Measurements from ENCODE around the gene SLC24A4.

DNA sequence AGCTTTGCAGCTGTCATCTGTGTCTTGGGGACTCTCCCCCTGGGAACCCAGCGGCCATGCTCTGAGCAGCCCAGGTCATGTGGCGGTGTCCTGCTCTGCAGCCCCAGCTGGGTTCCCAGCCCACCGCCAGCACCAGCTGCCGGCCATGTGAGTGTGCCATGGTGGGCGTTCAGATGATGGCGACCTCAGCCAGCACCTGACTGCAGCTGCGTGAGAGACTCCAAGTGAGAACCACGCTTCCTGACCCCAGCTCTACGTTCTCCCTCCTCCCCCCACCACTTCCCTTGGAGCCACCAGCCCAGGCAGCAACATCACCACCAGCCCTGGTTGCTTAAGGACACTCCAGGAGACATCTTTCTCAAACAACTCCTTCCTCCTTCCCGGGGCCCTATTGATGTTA is 68.8 kb downstream of the SLC24A4 start:
- TF ChIP-seq, protein P1, sequence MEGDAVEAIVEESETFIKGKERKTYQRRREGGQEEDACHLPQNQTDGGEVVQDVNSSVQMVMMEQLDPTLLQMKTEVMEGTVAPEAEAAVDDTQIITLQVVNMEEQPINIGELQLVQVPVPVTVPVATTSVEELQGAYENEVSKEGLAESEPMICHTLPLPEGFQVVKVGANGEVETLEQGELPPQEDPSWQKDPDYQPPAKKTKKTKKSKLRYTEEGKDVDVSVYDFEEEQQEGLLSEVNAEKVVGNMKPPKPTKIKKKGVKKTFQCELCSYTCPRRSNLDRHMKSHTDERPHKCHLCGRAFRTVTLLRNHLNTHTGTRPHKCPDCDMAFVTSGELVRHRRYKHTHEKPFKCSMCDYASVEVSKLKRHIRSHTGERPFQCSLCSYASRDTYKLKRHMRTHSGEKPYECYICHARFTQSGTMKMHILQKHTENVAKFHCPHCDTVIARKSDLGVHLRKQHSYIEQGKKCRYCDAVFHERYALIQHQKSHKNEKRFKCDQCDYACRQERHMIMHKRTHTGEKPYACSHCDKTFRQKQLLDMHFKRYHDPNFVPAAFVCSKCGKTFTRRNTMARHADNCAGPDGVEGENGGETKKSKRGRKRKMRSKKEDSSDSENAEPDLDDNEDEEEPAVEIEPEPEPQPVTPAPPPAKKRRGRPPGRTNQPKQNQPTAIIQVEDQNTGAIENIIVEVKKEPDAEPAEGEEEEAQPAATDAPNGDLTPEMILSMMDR (IDR thresholded peaks at IDR 0.05; ENCODE audit: poor library complexity) = no peak
- TF ChIP-seq EZH2phosphoT487 (IDR thresholded peaks at IDR 0.05; ENCODE audit: low read depth, severe bottlenecking, unreplicated experiment) = no peak

Data from hepatocyte (in vitro differentiated cells).